ENCODE results near the gene SAAL1.

SAAL1 gene

GRCh38 chr11:18080451-18080850 lies 25.4 kb downstream of the SAAL1 start:
- Histone ChIP-seq H3K9ac (ENCODE audit: low read depth, low read length) (no peak overlapping the region), H3K4me3 (ENCODE audit: low read depth, low read length) (no peak overlapping the region), H3K36me3 (ENCODE audit: control insufficient read depth, insufficient read depth, low read length) (peaks cover 7% of the 10 kb centered on the region), H3K27me3 (ENCODE audit: control insufficient read depth, insufficient read depth, low read length) (no peaks in the 10 kb centered on the region), H3K9me3 (ENCODE audit: control insufficient read depth, insufficient read depth, low read length) (no peaks in the 10 kb centered on the region), H3K4me1 (ENCODE audit: control insufficient read depth, insufficient read depth, low read length) (no peaks in the 10 kb centered on the region)

DNA sequence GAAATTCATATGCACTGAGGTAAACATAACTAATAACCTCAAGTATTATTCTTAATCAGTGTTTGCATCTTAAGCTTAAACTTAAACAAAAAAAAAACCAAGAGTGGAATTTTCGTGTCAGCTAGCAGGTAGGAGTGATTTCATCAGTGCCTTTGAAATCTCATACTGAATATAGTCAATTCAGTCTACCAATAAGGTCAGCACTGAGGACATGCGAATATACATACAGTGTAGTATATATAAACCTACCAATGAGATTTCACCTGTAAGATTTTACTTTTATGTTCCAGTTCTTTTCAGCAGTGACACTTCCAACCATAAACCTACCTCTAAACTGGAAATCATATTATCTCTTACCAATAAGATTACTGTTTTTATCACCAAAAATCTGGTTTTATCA lies 27.0 kb downstream of the SAAL1 start:
- peaks cover 3% of the 10 kb centered on the region for H3K36me3 ChIP-seq (ENCODE audit: control insufficient read depth, insufficient read depth, low read length)
- no peak overlapping the region for H3K4me3 ChIP-seq (ENCODE audit: low read depth, low read length)
- no peak overlapping the region for H3K9ac ChIP-seq (ENCODE audit: low read depth, low read length)
- no peaks in the 10 kb centered on the region for H3K9me3 ChIP-seq (ENCODE audit: control insufficient read depth, insufficient read depth, low read length)
- H3K27me3 ChIP-seq (ENCODE audit: control insufficient read depth, insufficient read depth, low read length) = no peaks in the 10 kb centered on the region
- H3K4me1 ChIP-seq (ENCODE audit: control insufficient read depth, insufficient read depth, low read length) = no peaks in the 10 kb centered on the region

DNA sequence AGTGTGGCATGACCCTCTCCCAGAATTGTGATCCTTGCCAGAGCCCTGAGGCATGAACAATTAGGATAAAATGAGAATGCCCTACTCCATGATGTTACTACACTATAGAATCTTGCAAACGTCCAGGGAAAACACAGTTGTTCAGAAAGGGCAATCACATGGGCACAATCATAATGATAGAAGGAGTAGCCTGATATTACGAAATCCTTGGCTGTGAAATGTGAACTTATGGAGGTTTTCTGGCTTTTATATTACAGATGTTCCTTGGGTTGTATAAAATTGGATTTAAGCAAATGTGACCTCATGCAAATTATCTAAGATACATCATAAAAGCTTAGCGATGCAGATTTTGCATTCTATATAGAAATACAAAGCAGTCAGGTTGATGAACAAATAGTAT lies 30.4 kb downstream of the SAAL1 start:
- Histone ChIP-seq H3K4me1 (ENCODE audit: control insufficient read depth, insufficient read depth, low read length) (no peaks in the 10 kb centered on the region), H3K4me3 (ENCODE audit: low read depth, low read length) (no peak overlapping the region), H3K9ac (ENCODE audit: low read depth, low read length) (no peak overlapping the region), H3K36me3 (ENCODE audit: control insufficient read depth, insufficient read depth, low read length) (peaks cover 2% of the 10 kb centered on the region), H3K9me3 (ENCODE audit: control insufficient read depth, insufficient read depth, low read length) (no peaks in the 10 kb centered on the region), H3K27me3 (ENCODE audit: control insufficient read depth, insufficient read depth, low read length) (no peaks in the 10 kb centered on the region)

DNA sequence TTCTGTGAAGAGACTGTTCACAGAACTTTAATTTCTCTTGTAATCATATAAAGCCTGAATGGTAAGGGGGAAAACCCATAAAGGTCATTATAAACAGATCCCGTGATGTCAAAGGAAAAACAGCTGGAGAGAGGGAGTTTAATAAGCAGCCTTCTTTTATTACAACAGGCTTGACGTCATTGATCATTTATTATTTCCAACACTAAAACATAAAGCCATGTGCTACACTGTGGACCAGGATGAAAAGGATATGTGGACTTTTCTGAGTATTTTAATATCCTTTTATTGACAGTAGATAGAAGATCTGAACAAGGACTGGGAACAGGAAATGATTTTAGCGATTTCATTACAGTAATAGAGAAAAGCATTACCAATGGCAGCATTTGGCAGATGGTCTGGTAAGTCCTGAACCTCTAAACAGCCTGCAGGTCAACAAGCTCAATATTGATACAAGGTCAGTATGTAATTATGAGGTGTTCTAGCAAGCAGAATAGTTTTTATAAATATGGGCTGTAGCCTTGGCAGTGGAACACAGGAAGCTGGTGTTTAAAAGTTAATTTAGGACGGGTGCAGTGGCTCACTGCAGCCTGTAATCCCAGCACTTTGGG lies 34.7 kb downstream of the SAAL1 start:
- Histone ChIP-seq H3K4me1 (ENCODE audit: control insufficient read depth, insufficient read depth, low read length) (no peaks in the 10 kb centered on the region), H3K9ac (ENCODE audit: low read depth, low read length) (no peak overlapping the region), H3K9me3 (ENCODE audit: control insufficient read depth, insufficient read depth, low read length) (no peaks in the 10 kb centered on the region), H3K36me3 (ENCODE audit: control insufficient read depth, insufficient read depth, low read length) (no peaks in the 10 kb centered on the region), H3K4me3 (ENCODE audit: low read depth, low read length) (no peak overlapping the region), H3K27me3 (ENCODE audit: control insufficient read depth, insufficient read depth, low read length) (no peaks in the 10 kb centered on the region)

DNA sequence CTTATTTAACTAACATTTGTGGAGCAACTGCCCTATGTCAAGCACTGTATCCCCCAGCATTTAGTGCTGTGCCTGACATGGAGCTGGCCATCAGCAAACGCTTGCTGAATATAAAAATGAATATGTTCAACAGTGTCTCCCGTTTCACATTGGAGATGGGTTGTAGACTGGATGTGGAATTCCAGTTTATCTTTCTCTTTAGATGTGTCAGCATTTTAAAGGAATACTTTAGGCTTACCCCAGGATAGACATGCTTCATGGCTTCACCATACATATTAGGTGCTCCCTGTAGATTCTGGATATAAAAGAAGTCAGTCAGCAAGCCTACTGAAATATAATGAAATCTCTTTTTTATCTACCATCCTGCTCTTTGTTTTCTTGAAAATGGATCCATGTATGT lies 38.5 kb downstream of the SAAL1 start:
- no peaks in the 10 kb centered on the region for H3K36me3 ChIP-seq (ENCODE audit: control insufficient read depth, insufficient read depth, low read length)
- no peaks in the 10 kb centered on the region for H3K4me1 ChIP-seq (ENCODE audit: control insufficient read depth, insufficient read depth, low read length)
- no peaks in the 10 kb centered on the region for H3K9me3 ChIP-seq (ENCODE audit: control insufficient read depth, insufficient read depth, low read length)
- H3K4me3 ChIP-seq (ENCODE audit: low read depth, low read length) = no peak overlapping the region
- H3K9ac ChIP-seq (ENCODE audit: low read depth, low read length) = no peak overlapping the region
- H3K27me3 ChIP-seq (ENCODE audit: control insufficient read depth, insufficient read depth, low read length) = no peaks in the 10 kb centered on the region

- no peaks in the 10 kb centered on the region for H3K4me1 ChIP-seq (ENCODE audit: control insufficient read depth, insufficient read depth, low read length)
- H3K9me3 ChIP-seq (ENCODE audit: control insufficient read depth, insufficient read depth, low read length) = no peaks in the 10 kb centered on the region
- H3K27me3 ChIP-seq (ENCODE audit: control insufficient read depth, insufficient read depth, low read length) = no peaks in the 10 kb centered on the region
- H3K36me3 ChIP-seq (ENCODE audit: control insufficient read depth, insufficient read depth, low read length) = no peaks in the 10 kb centered on the region
- H3K4me3 ChIP-seq (ENCODE audit: low read depth, low read length) = no peak overlapping the region
- H3K9ac ChIP-seq (ENCODE audit: low read depth, low read length) = no peak overlapping the region
Observed at GRCh38 chr11:18066626-18067025, 39.3 kb downstream of the SAAL1 start.

DNA sequence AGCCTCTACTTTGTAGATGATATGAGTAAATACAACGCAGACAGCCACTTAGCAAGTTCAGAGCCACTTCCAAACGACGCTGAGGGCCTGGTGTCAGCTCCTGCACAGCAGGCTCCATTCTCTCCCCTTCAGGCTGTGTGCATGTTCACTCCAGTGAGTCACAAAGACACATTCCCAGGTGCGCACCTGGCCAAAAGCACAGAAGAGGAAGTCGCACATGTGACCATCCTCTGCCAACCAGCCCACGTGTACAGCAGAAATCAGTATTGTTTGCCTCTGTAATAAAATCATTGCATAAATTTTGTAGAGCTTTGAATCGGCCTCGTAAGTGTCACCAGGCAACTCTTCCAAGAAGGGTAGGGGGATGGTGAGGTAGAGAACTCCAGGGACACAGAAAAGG lies 40.3 kb downstream of the SAAL1 start:
- Histone ChIP-seq H3K4me1 (ENCODE audit: control insufficient read depth, insufficient read depth, low read length) (no peaks in the 10 kb centered on the region), H3K27me3 (ENCODE audit: control insufficient read depth, insufficient read depth, low read length) (no peaks in the 10 kb centered on the region), H3K36me3 (ENCODE audit: control insufficient read depth, insufficient read depth, low read length) (no peaks in the 10 kb centered on the region), H3K4me3 (ENCODE audit: low read depth, low read length) (no peak overlapping the region), H3K9ac (ENCODE audit: low read depth, low read length) (no peak overlapping the region), H3K9me3 (ENCODE audit: control insufficient read depth, insufficient read depth, low read length) (no peaks in the 10 kb centered on the region)

DNA sequence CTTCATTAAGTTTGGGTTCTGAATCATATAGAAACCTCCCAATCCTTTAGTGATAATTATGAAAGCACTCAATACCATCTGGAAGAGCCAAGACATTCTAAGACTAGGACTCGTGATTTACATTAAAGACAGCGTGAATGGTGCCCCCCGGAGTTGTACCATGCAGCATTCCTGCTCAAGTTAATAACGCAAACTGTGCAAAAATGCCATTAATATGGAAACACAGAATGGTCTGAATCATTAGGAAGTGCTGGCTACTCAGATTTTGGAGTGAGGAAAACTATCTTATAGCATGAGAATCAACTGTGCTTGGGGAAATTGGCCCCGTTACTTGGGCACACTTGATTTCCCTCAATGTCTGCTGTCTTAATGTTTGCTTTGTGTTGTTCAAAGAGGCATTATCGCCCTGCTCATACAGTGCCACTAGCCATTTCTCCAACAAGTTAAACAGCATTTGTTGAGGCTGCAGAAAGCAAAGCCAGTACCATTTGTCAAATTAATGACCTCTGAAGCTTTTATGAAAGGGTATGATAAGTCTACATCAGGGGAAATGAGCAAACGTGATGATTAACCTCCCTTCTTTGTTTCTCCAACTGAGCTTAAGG lies 41.3 kb downstream of the SAAL1 start:
- no peaks in the 10 kb centered on the region for H3K27me3 ChIP-seq (ENCODE audit: control insufficient read depth, insufficient read depth, low read length)

DNA sequence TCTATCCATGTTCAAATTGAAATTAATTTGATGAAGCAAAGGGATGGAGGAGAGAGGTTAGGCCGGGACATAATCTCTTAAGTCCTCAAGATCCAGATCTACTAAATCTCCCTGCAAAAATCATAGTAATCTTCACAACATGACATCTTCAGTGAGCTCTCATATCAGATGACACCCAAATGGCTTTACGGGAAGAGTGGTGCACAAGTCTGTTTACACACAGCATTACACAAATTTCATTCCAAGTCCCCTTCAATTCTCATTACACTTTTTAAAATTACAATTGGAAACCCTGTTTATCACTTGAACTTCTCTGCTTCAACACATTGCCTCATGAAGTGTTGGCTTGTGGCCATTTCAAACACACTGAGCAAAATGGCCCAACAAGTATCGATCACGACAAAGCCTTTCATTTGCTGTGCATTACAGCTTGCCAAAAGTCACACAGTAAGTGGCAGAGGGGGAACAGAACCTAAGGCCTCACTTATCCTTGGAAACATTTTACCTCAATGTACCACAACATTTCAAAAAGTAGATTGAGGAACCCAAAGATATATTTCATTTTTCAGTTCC lies 41.9 kb downstream of the SAAL1 start:
- H3K36me3 ChIP-seq (ENCODE audit: control insufficient read depth, insufficient read depth, low read length) = no peaks in the 10 kb centered on the region

More for the DNA sequence above, 41.3 kb downstream of the SAAL1 start:
- Histone ChIP-seq H3K36me3 (ENCODE audit: control insufficient read depth, insufficient read depth, low read length) (no peaks in the 10 kb centered on the region), H3K4me1 (ENCODE audit: control insufficient read depth, insufficient read depth, low read length) (no peaks in the 10 kb centered on the region), H3K9ac (ENCODE audit: low read depth, low read length) (no peak overlapping the region), H3K9me3 (ENCODE audit: control insufficient read depth, insufficient read depth, low read length) (no peaks in the 10 kb centered on the region), H3K4me3 (ENCODE audit: low read depth, low read length) (no peak overlapping the region)

DNA sequence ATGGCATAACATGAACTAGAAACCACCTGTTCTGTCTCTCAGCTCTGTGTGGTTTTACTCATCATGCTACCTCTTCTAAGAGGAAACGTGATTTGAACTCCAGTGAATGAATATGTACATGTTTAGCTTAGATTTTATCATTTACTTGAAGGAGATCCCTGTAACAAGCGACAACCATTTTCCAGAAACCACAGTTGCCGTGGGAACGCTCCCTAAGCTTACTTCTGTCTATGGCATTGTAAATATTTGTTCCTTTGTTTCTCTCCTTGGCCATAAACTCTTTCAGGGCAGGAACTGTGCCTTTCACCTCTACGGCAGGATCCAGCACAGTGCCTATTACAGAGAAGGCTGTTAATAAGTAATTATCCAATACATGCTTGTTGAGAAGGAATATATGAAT lies 42.8 kb downstream of the SAAL1 start:
- no peaks in the 10 kb centered on the region for H3K36me3 ChIP-seq (ENCODE audit: control insufficient read depth, insufficient read depth, low read length)
- H3K9me3 ChIP-seq (ENCODE audit: control insufficient read depth, insufficient read depth, low read length) = no peaks in the 10 kb centered on the region
- H3K9ac ChIP-seq (ENCODE audit: low read depth, low read length) = no peak overlapping the region

More for the DNA sequence above, 41.9 kb downstream of the SAAL1 start:
- H3K4me1 ChIP-seq (ENCODE audit: control insufficient read depth, insufficient read depth, low read length) = no peaks in the 10 kb centered on the region
- no peak overlapping the region for H3K4me3 ChIP-seq (ENCODE audit: low read depth, low read length)
- H3K9ac ChIP-seq (ENCODE audit: low read depth, low read length) = no peak overlapping the region
- H3K9me3 ChIP-seq (ENCODE audit: control insufficient read depth, insufficient read depth, low read length) = no peaks in the 10 kb centered on the region
- H3K27me3 ChIP-seq (ENCODE audit: control insufficient read depth, insufficient read depth, low read length) = no peaks in the 10 kb centered on the region

GRCh38 chr11:18061351-18061750 lies 44.5 kb downstream of the SAAL1 start:
- no peaks in the 10 kb centered on the region for H3K4me1 ChIP-seq (ENCODE audit: control insufficient read depth, insufficient read depth, low read length)
- no peaks in the 10 kb centered on the region for H3K9me3 ChIP-seq (ENCODE audit: control insufficient read depth, insufficient read depth, low read length)
- H3K4me3 ChIP-seq (ENCODE audit: low read depth, low read length) = no peak overlapping the region
- H3K9ac ChIP-seq (ENCODE audit: low read depth, low read length) = no peak overlapping the region
- no peaks in the 10 kb centered on the region for H3K36me3 ChIP-seq (ENCODE audit: control insufficient read depth, insufficient read depth, low read length)
- H3K27me3 ChIP-seq (ENCODE audit: control insufficient read depth, insufficient read depth, low read length) = no peaks in the 10 kb centered on the region

More for the DNA sequence above, 42.8 kb downstream of the SAAL1 start:
- Histone ChIP-seq H3K4me3 (ENCODE audit: low read depth, low read length) (no peak overlapping the region), H3K4me1 (ENCODE audit: control insufficient read depth, insufficient read depth, low read length) (no peaks in the 10 kb centered on the region), H3K27me3 (ENCODE audit: control insufficient read depth, insufficient read depth, low read length) (no peaks in the 10 kb centered on the region)

GRCh38 chr11:18056561-18057181 lies 49.2 kb downstream of the SAAL1 start:
- H3K9ac ChIP-seq (ENCODE audit: low read depth, low read length) = no peak overlapping the region
- H3K36me3 ChIP-seq (ENCODE audit: control insufficient read depth, insufficient read depth, low read length) = no peaks in the 10 kb centered on the region
- no peaks in the 10 kb centered on the region for H3K9me3 ChIP-seq (ENCODE audit: control insufficient read depth, insufficient read depth, low read length)
- H3K4me3 ChIP-seq (ENCODE audit: low read depth, low read length) = no peak overlapping the region
- H3K4me1 ChIP-seq (ENCODE audit: control insufficient read depth, insufficient read depth, low read length) = no peaks in the 10 kb centered on the region
- H3K27me3 ChIP-seq (ENCODE audit: control insufficient read depth, insufficient read depth, low read length) = no peaks in the 10 kb centered on the region
